Heart right ventricle (tissue), 16 donors: ENCODE data around the gene SGSM2. TPM values are rescaled to one million over a fixed set of nuclear protein-coding genes. Genes with fewer than 3 reads are reported as not detected.
A peak's percentile ranks its signal among the peaks of the same experiment; 100 is the strongest.

ENCODE experiments used
- ATAC-seq, 8 donors: fragments of 200-7000 bp; cut with Tn5 transposase; one replicate each; pipeline ENCODE4 v1.9.1; 2020; ENCODE audit warnings: mild to moderate bottlenecking in 8 of 8, moderate library complexity in 8 of 8, moderate number of reproducible peaks in 1 of 8
- DNase-seq, 2 donors: peaks; one replicate each; pipeline ENCODE4 v3.0.0-alpha.2; 2020
- H3K27ac ChIP-seq, 10 donors: fragments of 200-600 bp; sonication (generic) in 2 of 10; one replicate each; pipeline versions ENCODE4 v1.5.0 to v1.8.0; 2020 to 2022; ENCODE audit warnings: mild to moderate bottlenecking in 3 of 10
- H3K27me3 ChIP-seq, 7 donors: fragments of 200-600 bp; one replicate each; pipeline ENCODE4 v1.8.0; 2021 to 2022; ENCODE audit warnings: mild to moderate bottlenecking in 2 of 7
- H3K36me3 ChIP-seq, 9 donors: fragments of 200-600 bp; sonication (generic) in 1 of 9; one replicate each; pipeline versions ENCODE4 v1.5.0 to v1.8.0; 2020 to 2022; ENCODE audit warnings: mild to moderate bottlenecking in 2 of 9
- H3K4me1 ChIP-seq, 9 donors: fragments of 200-600 bp; sonication (generic) in 1 of 9; one replicate each; pipeline versions ENCODE4 v1.5.0 to v1.8.0; 2020 to 2022; ENCODE audit warnings: mild to moderate bottlenecking in 4 of 9
- H3K4me3 ChIP-seq, 10 donors: fragments of 200-600 bp; sonication (generic) in 2 of 10; one replicate each; pipeline versions ENCODE4 v1.5.0 to v1.8.0; 2020 to 2022; ENCODE audit warnings: mild to moderate bottlenecking in 7 of 10, moderate library complexity in 2 of 10
- H3K9me3 ChIP-seq, 11 donors: fragments of 200-600 bp in 10 of 11; sonication (generic) in 2 of 11; one replicate each; pipeline versions ENCODE4 v1.5.0 to v1.8.0; 2013 to 2022; ENCODE audit warnings: mild to moderate bottlenecking in 2 of 11, control low read depth in 1 of 11, moderate library complexity in 1 of 11
- CTCF ChIP-seq, 9 donors: fragments of 200-600 bp; sonication (generic) in 2 of 9; IDR thresholded peaks; one replicate each; pipeline versions ENCODE4 v1.5.0 to v1.8.0; 2021 to 2022; ENCODE audit warnings: antibody characterized with exemption in 9 of 9, mild to moderate bottlenecking in 5 of 9, moderate library complexity in 1 of 9
- WGBS, 2 donors: extraction: QIAGEN DNeasy Blood & Tissue Kit; methylation state at CpG; one replicate each; pipeline ENCODE4 v1.1.7; 2013; ENCODE audit warnings: inconsistent platforms in 1 of 2; 5-methylcytosine and 5-hydroxymethylcytosine counted together
- intact Hi-C, 10 donors: fragments of 100-400 bp; cut with DNase I; formaldehyde crosslinking; loops; one replicate each; pipeline versions ENCODE4 v1.11.1 to v1.14.2; 2022
- polyA plus RNA-seq, 2 donors: library from polyadenylated mRNA; stranded (reverse); fragments of 200-250 nt; gene quantifications; one replicate each; pipeline ENCODE4 v1.2.3, GENCODE V29; 2013
- total RNA-seq, 10 donors: library from RNA; stranded (reverse); fragmentation: NEBNext Ultra II Directional in 3 of 10; extraction: Animal tissue kit (Norgen Biotek cat#: 25700) in 3 of 10; gene quantifications; one replicate each; pipeline versions ENCODE4 v1.2.1 to v1.2.4, GENCODE V29; 2021 to 2023
- donor health status: Arrhythmogenic right ventricular cardiomyopathy.
- donor health status: ischemic (EF 13 %, LVEDD 7.1; RV severe dilation, severe dysfunction).
- donor health status: healthy with polysubstance abuse.
- donor health status: DM: no; HTN: yes; CAD: no.
- donor health status: DM: no; HTN: no; CAD: no.
- donor health status: ischemic (EF 25% LVEDD 6.9; RV normal size, moderate dysfunction).
- donor health status: ischemic (EF 25% LVEDD 5.7; RV mildly dilated, moderate dysfunction).
- donor health status: healthy.
- donor health status: DM: yes; HTN: yes; CAD: no.
- donor health status: Ischemic cardiomyopathy.
- donor health status: ischemic (EF 35%, LVEDD 5.7; RV mildly dilated, moderate dysfunction).
- donor health status: nonischemic (EF 11% LVEDD 7.7; RV severe dilation, severe dysfunction).
- donor health status: DM: yes; HTN: yes; CAD: no.
- donor health status: PGD.
- donor health status: ischemic (EF 29% LVEDD 5.4; RV normal size, mild dysfunction).
- donor health status: nonischemic (EF 23%, LVEDD 6.1; RV moderate dilation, normal function).

The SGSM2 gene
- total and polyA plus RNA-seq, 12 donors: 21.0 to 75.1 (median 27.0) TPM

GRCh38 chr17:2331303-2331702, 6.0 kb upstream of the SGSM2 start:
- Histone ChIP-seq H3K27ac (no peak overlapping the region), H3K4me1 (peaks cover 5 to 17% (median 14%) of the 10 kb centered on the region in 9 donors), H3K4me3 (no peak overlapping the region), H3K36me3 (peaks cover 0 to 93% (median 80%) of the 10 kb centered on the region in 9 donors), H3K27me3 (no peaks in the 10 kb centered on the region), H3K9me3 (no peaks in the 10 kb centered on the region)
- intact Hi-C loops: no loop called here
- TF ChIP-seq CTCF (IDR thresholded peaks at IDR 0.05): no peak
- WGBS, 2 donors: 57 to 58% methylated on average over 3 of the region's 3 CpGs
- DNase-seq (no peak), ATAC-seq (no peak)

- ATAC-seq (no peak), DNase-seq (no peak)
- Histone ChIP-seq H3K9me3 (no peaks in the 10 kb centered on the region), H3K4me1 (peaks cover 7 to 31% (median 25%) of the 10 kb centered on the region in 9 donors), H3K27ac (peak overlapping the region in 9 of 10 donors; percentile 70 to 92 (median 87)), H3K36me3 (peaks cover 0 to 49% (median 42%) of the 10 kb centered on the region in 9 donors), H3K4me3 (peak overlapping the region; percentile 63 to 97 (median 86)), H3K27me3 (no peaks in the 10 kb centered on the region)
- 2% methylated on average over 17 of the region's 17 CpGs for WGBS, 2 donors
- intact Hi-C loops: no loop called here
- TF ChIP-seq CTCF (IDR thresholded peaks at IDR 0.05): no peak
These were observed 1.5 kb upstream of the SGSM2 start for GRCh38 chr17:2335726-2336214.

- Histone ChIP-seq H3K4me3 (peak within 1 kb of the TSS; percentile 63 to 97 (median 86)), H3K27me3 (no peaks in the 10 kb centered on the region), H3K36me3 (peaks cover 0 to 49% (median 36%) of the 10 kb centered on the region in 9 donors), H3K9me3 (no peaks in the 10 kb centered on the region), H3K4me1 (peaks cover 7 to 31% (median 25%) of the 10 kb centered on the region in 9 donors), H3K27ac (peak within 1 kb of the TSS; percentile 63 to 92 (median 86))
- DNase-seq (peak; percentile 92), ATAC-seq (peak; percentile 95 to 99 (median 97))
- 1% methylated on average over 48 of the region's 48 CpGs for WGBS, 2 donors
- peak in 7 of 9 donors; percentile 17 to 62 (median 39) for TF ChIP-seq CTCF (IDR thresholded peaks at IDR 0.05)
- intact Hi-C loops: no loop called here
These were observed 968 bp upstream of the SGSM2 start, which contains the start of gene TSR1 for GRCh38 chr17:2336215-2336851. TSS of gene TSR1 (minus strand) at chr17:2336457. CDS start at chr17:2336427, 30 bp downstream.

GRCh38 chr17:2337544-2338314, 428 bp downstream of the SGSM2 start:
- WGBS, 2 donors: 1 to 2% methylated on average over 57 to 91 of the region's 92 CpGs
- TF ChIP-seq CTCF (IDR thresholded peaks at IDR 0.05): peak in 2 of 9 donors; percentile 9 to 10
- H3K4me3 ChIP-seq: peak overlapping the region; percentile 63 to 97 (median 86)
- intact Hi-C loops: no loop called here
- peaks cover 0 to 49% (median 23%) of the 10 kb centered on the region in 9 donors for H3K36me3 ChIP-seq
- no peaks in the 10 kb centered on the region for H3K27me3 ChIP-seq
- peaks cover 7 to 31% (median 25%) of the 10 kb centered on the region in 9 donors for H3K4me1 ChIP-seq
- peak in 7 of 8 donors; percentile 13 to 58 (median 25) for ATAC-seq
- no peaks in the 10 kb centered on the region for H3K9me3 ChIP-seq
- peak overlapping the region; percentile 63 to 92 (median 86) for H3K27ac ChIP-seq
- DNase-seq: peak; percentile 36 to 70
